Bronchial epithelial cell (primary cell): ENCODE results near the gene CFAP46. TPM values are rescaled to one million over a fixed set of nuclear protein-coding genes. Genes with fewer than 3 reads are reported as not detected.

ENCODE experiments used
- DNase-seq: peaks from one replicate; pipeline ENCODE4 v3.0.0-alpha.2; 2010; ENCODE audit warnings: low read depth
- FAIRE-seq: peaks from 2 replicates; lab custom pipeline; 2011; peaks lifted over from hg19 to GRCh38; lab: Jason Lieb, UNC
- H3K27me3 ChIP-seq: 2 replicates; pipeline ENCODE4 v1.5.1; 2011; ENCODE audit warnings: low read length; ENCODE audit not compliant: control insufficient read depth, insufficient read depth
- H3K36me3 ChIP-seq: 2 replicates; pipeline ENCODE4 v1.5.1; 2011; ENCODE audit warnings: low read length; ENCODE audit not compliant: control insufficient read depth, insufficient read depth
- H3K4me3 ChIP-seq: 2 replicates; pipeline ENCODE4 v1.5.1; 2011; ENCODE audit warnings: mild to moderate bottlenecking, low read depth, low read length, control low read depth
- total RNA-seq: library from RNA; depleted of rRNA; stranded (reverse); fragments of >200 nt; gene quantifications from 2 replicates; pipeline ENCODE4 v1.2.1, GENCODE V29; 2014
- TF ChIP-seq, protein P1 (sequence below): IDR thresholded peaks from 2 replicates; pipeline ENCODE4 v1.5.1; 2011; ENCODE audit warnings: mild to moderate bottlenecking, moderate library complexity, low read length, control low read depth, inconsistent platforms; ENCODE audit not compliant: insufficient read depth, severe bottlenecking

CFAP46 gene
- total RNA-seq, 1 donor from 2014 or later = 0.26 TPM

DNA sequence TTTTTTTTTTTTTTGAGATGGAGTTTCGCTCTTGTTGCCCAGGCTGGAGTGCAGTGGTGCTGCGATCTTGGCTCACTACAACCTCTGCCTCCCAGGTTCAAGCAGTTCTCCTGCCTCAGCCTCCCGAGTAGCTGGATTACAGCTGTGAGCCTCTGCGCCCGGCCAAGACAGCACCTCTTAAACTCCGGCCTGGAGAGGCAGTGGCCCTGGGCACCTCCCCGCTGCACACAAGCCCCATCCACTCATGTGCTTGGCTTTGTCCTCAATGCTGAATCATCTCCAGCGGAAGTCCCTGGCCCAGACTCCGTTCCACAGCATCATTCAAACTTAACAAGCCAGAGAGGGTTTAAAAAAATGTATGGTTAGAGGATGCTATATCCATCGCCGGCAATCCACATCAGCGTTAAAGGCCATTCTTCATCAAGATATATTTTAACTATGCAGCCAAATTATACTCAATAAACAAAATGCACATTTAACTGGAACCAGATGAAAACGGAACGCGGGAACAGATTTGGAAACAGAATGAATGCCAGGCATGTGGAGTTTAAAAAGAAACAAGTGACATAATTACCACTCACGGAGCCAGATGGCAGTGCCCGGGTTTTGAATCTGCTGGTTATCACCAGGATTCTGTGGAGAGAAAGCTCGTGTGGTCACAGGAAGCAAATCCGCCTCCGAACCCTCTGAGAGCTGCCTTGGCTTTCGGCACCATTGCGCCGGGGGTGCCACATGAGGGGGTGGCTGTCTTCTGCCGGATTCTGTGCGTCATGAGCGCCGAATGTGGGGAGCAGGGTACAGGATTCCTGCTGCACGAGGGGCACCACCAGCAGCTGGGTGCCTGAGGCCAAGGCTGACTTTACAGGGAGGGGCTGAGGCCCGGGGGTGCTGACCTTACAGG lies 45.6 kb upstream of the CFAP46 start:
- Histone ChIP-seq H3K36me3 (no peaks in the 10 kb centered on the region), H3K4me3 (no peak overlapping the region), H3K27me3 (no peaks in the 10 kb centered on the region)
- FAIRE-seq (no peak), DNase-seq (no peak)
- TF ChIP-seq, protein P1, sequence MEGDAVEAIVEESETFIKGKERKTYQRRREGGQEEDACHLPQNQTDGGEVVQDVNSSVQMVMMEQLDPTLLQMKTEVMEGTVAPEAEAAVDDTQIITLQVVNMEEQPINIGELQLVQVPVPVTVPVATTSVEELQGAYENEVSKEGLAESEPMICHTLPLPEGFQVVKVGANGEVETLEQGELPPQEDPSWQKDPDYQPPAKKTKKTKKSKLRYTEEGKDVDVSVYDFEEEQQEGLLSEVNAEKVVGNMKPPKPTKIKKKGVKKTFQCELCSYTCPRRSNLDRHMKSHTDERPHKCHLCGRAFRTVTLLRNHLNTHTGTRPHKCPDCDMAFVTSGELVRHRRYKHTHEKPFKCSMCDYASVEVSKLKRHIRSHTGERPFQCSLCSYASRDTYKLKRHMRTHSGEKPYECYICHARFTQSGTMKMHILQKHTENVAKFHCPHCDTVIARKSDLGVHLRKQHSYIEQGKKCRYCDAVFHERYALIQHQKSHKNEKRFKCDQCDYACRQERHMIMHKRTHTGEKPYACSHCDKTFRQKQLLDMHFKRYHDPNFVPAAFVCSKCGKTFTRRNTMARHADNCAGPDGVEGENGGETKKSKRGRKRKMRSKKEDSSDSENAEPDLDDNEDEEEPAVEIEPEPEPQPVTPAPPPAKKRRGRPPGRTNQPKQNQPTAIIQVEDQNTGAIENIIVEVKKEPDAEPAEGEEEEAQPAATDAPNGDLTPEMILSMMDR = no peak

GRCh38 chr10:132986978-132987377 lies 44.6 kb upstream of the CFAP46 start:
- Histone ChIP-seq H3K4me3 (no peak overlapping the region), H3K27me3 (no peaks in the 10 kb centered on the region), H3K36me3 (no peaks in the 10 kb centered on the region)
- FAIRE-seq (no peak), DNase-seq (no peak)
- TF ChIP-seq, protein P1 = no peak

GRCh38 chr10:132986576-132986975 lies 44.2 kb upstream of the CFAP46 start:
- DNase-seq = no peak
- Histone ChIP-seq H3K27me3 (no peaks in the 10 kb centered on the region), H3K36me3 (no peaks in the 10 kb centered on the region), H3K4me3 (no peak overlapping the region)
- TF ChIP-seq, protein P1 = no peak
- no peak for FAIRE-seq

DNA sequence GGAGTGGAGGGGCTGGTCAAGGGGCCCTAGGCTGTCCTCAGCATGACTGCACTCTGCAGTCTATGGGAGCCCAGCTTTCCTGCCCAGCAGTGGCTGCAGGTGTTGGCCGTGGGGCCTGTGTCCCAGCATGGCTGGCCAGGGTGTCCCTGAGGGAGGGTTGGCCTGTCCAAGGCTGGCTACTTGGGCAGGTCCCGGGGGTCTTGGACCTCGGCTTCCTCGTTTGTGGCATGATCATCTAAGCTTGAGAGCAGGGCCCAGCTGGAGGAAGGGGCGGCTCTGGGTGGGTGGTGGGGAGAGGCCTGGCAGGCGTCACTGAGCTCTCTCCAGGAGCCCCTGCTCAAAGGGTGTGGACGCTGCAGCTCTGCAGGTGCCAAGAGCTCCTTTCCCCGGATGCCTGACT lies 43.7 kb upstream of the CFAP46 start:
- no peak for FAIRE-seq
- H3K36me3 ChIP-seq = no peaks in the 10 kb centered on the region
- H3K4me3 ChIP-seq = no peak overlapping the region
- DNase-seq = no peak
- TF ChIP-seq, protein P1 = no peak
- no peaks in the 10 kb centered on the region for H3K27me3 ChIP-seq

GRCh38 chr10:132985546-132985900 lies 43.2 kb upstream of the CFAP46 start:
- Histone ChIP-seq H3K36me3 (no peaks in the 10 kb centered on the region), H3K27me3 (no peaks in the 10 kb centered on the region), H3K4me3 (no peak overlapping the region)
- TF ChIP-seq, protein P1 = no peak
- no peak for DNase-seq
- FAIRE-seq = no peak
